GM21381 (cell line): ENCODE data around the gene ARID1B.

ENCODE experiments used
- ATAC-seq: cut with Tn5 transposase; IDR thresholded peaks from one replicate; pipeline ENCODE4 v1.9.1; 2021; ENCODE audit warnings: mild to moderate bottlenecking, moderate library complexity; ENCODE audit not compliant: unreplicated experiment

The ARID1B gene

DNA sequence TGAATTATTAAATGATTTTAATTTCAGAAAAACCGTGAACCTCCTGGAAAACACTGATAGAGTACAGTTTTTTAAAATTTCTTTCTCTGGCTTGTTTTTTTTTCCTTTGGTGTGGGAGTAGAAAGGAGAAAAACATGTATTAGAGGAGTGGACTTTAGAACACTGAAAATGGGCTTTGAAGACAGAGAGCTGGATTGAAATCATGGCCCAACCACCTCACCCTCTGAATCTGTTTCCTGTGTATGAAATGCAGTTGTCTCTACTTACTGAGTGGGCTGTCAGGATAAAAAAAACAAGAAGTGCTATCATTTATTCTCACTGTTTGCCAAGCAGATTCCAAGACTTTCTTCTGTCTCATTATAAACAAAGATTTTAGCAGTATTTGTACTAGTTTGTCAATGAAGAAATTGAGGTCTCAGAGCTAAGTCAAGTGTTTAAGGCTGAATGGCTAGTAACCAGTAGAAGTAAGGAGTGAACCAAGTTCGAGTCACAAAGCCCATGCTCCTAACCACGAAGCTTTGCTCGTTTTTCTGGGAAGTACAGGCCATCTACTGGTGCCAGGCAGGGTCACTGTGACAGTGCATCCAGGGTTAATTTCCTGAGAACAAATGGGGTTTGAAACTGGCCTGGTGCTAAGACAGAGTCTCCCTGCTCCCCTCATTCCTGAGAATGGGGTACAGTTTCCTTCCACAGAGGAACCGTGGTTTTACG, 289.8 kb downstream of the ARID1B start:
- no peak for ATAC-seq

DNA sequence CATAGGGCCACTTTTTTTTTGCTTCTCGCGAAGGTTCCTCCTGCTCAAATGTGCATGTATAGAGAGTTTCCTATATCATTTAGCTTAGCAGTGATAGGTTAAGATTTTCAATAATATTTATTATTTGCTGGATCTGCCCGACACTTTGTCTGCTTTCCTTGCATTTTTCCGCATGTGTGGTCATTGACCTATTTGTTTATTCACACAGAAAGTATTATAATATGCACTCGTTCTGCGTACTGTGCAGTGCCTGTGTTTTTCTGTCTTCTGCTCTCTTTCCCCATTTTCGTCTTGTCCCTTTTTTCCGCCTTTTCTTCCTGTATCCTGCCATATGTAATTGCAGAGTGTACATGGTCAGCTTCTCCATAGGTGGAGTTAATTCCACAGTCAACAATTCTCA, 290.3 kb downstream of the ARID1B start:
- ATAC-seq = no peak

DNA sequence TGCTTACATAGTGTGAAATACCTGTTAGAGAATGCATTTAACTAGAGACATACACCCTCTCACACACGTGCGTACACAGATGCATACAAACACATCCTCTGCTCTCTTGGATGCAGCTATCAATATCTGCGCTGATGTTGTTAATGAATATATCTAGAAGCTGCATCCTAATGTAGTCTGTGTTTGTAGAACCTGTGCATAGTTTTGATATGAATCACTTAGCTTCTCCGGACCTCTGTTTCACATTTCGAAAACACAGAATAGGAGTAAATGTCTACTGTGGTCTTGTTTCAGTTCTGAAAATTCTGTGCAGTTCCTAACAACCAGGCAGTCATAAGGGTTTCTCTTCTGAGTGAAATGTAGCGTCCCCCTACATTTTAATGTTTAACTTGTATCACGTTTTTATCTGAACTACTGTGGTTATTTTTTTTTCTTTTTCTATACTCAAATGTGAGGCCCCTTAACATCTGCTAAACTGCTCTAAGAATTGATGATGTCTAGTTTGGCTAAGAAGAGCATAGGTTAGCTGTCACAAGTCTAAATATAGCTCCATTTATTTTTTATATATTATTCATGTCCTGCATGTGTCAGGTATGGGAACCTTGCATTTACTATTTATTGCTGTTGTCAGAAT, 291.6 kb downstream of the ARID1B start:
- ATAC-seq = peak; percentile 95

DNA sequence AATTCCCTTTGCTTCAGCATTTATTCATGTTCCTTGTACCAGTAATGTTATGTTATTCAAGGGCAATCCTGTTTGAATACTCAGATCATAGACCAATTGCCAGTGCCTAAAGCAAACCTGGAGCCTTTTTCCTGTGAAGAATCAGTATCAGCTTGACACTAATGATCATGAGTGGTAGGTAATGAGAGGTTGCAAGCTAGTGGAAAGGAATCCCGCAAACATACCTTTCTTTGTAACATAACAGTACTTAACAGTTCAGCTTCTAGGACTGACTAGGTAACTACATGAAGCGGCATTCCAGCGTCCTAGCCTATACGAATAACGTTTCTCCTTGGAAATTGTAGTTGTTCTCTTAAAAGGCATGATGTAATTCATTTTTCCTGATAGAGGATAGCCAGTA, 292.4 kb downstream of the ARID1B start:
- ATAC-seq = no peak

GRCh38 chr6:157070403-157071107, 293.4 kb downstream of the ARID1B start:
- no peak for ATAC-seq

DNA sequence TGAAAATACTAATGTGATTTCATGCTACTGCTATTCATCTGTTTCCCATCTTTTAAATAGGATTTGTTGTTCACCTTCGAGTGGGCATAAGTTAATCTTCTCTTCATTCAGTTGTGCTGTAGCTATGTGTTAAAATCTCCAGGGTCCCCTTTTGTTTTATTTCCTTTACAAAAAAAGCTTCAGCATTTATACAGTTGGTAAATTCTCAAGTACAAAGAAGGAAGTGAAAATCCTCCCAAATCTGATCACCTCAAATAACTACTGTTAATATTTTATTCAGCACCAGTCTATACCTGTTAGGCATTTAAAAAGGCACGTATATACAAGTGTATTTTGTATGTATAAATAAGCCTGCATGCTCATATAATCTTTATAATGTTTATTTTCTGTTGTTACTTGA, 294.9 kb downstream of the ARID1B start:
- no peak for ATAC-seq

DNA sequence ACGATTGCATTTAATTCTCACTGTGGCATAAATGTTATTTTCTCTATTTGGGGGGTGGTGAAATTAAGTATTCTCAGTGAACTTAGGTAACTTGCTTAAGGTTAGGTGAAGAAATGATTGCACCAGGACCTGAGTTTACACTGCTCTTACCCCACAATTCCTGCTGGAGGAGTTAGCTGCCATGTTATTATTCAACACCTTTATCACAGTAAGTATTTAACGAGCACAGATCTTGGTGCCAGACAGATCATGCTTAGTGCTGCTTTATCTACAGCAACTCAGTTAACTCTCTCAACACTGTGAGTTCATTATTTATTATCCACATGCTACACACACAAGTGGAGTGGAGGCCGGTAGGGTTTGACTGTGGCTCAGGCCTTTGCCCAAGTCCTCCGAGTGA, 296.4 kb downstream of the ARID1B start:
- ATAC-seq = no peak

GRCh38 chr6:157074969-157075368, 297.8 kb downstream of the ARID1B start:
- ATAC-seq = no peak

DNA sequence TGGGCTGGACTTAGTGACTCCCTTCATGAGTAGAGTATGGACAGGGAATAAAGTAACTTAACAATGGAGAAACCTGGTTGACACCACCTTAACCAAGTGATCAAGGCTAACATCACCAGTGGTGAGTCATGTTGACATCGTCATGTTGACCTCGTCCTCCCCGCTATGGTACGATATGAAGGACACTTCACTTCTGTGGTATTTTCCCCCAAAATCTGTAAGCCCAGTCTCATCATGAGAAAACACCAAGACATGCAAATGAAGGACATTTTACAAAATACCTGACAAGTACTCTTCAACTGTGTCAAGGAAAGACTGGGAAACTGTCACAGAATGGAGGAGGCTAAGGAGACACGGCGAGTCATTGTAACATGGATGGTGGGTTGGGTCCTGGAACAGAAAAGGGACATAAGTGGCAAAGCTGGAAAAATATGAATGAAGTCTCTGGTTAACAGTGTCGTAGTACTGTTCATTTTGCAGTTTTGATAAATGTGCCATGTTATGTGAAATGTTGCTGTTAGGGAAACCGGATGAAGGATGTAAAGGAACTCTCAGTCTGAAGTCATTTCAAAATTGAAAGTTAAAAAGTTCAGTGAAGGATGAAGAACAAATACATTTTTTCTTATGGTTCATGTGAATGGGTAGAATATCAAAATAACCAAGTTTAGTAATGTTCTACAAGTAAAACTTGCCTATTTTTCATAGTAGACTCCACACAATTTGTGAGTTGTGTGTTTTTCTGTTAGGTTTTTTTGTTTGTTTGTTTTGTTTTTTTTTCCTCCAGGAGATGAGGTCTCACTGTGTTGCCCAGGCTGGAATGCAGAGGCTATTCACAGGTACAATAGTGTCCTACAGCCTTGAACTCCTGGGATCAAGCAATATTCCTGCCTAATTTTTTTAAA, 298.6 kb downstream of the ARID1B start:
- peak; percentile 82 for ATAC-seq

- ATAC-seq = no peak
These were observed 299.3 kb downstream of the ARID1B start for GRCh38 chr6:157076451-157076822.

DNA sequence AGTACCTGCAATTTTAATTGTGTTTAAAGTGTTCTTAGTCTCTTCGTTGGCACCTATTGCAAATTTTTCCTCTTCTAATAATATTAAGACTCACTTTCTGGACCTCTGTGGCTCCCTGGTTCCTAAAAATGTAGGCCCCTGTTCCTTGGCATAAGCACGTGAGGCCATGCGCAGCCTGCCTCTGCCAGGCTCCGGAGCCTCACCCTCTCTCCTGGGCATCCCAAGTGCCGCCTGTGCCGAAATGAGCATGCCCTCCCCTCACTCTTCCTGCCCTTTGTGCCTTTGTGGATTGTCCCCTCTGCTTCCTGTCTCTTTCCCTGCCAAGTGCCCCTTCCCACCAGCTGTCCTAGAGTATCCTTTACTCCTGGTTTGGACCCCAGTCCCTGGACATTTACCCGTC, 300.1 kb downstream of the ARID1B start:
- ATAC-seq = no peak

- no peak for ATAC-seq
These were observed 301.1 kb downstream of the ARID1B start for GRCh38 chr6:157078326-157078725.

DNA sequence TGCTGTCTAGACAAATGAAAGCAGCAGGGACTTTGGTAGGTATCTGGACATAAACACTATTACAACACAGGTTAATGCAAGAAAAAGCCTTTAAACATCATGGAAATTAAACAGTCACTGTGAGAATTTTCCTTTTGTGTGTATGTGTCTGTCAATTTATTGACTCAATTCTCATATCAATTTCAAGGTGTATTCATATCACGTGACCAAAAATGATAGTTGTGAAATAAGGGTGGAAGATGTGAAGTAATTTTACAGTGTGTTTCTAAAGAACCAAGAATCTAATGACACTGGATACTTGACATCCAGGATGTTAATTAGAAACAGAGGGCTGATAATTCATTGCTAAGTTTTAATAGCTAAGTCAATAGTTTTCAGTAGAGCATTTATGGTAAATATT, 302.1 kb downstream of the ARID1B start:
- no peak for ATAC-seq

DNA sequence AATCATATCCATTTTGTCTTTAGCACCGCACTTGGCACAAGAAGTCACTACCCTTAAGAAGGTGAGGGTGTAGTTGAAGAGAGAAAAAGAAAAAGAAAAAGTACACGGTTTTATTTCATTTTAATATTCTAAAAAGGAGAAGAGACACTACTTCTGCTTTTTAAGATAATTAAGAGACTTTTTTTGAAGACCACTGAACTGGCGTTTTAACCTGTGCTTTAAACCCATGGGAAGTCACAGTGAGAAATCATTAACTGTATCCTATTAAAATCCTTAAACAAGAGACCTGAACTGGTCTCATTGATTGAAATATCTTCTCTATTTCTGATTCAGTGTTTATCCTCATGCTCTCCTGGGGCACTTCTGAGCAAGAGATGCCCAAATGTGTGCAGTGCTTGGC, 302.6 kb downstream of the ARID1B start:
- no peak for ATAC-seq

DNA sequence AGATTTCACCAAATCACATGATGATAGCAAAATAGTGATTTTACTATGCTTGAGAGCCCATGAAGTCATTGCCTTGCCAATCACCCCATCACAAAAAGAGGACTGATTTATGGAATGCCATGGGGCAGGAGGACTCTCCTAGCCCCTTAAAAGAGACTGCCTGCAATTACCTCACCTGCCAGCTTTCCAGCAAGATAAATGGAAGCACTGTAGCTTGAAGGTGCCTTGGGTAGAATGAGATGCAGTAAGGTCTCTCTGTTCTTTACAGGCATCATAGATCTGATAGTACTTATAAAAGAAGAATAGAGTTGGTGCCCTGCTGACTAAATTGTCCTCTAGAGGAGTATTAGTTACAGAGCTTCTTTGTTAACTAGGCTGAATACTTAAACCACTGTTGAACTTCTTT, 303.8 kb downstream of the ARID1B start:
- no peak for ATAC-seq

- no peak for ATAC-seq
These were observed 306.2 kb downstream of the ARID1B start for GRCh38 chr6:157083343-157083742.

DNA sequence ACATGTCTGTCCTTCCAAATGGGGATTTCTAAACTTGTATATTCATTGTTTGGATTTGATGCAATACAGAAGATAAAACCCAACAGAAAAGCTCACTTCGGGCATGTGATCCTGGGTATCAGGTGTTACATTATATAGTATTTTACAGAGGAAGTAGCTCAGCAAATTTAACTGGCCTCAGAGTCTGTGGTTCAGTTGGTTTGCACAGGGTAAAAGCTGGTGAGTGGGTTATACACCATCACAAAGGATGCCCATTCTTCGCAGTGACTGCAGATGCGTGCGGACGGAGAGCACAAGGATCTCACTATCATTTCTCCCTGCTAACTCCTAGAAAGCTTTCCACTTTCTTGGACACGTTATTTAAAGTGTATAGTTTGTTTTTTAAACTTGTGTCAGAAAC, 309.5 kb downstream of the ARID1B start:
- no peak for ATAC-seq

DNA sequence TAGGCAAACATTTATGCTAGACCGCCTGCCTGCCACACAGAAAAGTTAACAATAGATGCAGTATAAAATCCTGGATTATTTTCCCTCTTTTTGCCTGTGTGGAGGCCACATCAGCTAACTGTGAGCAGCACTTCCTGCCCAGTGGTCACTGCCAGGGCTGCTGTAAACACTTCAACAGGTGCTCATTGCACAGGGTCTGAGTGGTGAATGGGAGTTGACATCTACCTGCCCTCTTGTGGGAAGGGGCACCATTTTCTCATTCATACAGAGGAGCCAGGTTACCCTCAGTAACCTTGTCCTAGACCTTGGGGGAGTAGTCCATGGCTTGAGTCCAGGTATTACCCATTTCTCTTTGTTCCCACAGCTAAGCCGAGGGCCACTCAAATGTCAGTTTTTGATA, 310.8 kb downstream of the ARID1B start:
- no peak for ATAC-seq

DNA sequence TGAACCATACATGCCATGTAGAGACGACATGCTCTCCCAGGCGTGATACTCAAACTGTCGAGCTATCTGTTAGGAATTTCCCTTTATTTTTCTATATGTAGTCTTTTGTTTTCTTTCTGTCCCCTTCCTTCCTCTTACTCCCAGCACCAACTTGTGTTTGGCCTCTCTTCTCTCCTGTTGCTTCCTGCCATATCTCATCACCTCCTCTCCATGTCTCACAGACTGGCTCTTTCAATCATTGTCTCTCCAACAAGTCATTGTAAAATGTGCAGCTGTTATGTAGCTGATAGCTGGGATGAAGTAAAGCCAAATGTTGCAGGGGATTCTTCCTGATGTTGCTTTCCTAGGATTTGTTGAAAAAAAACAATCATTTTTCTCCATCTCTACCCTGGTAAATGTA, 311.7 kb downstream of the ARID1B start:
- no peak for ATAC-seq

- no peak for ATAC-seq
These were observed 312.1 kb downstream of the ARID1B start for GRCh38 chr6:157089258-157089657.

DNA sequence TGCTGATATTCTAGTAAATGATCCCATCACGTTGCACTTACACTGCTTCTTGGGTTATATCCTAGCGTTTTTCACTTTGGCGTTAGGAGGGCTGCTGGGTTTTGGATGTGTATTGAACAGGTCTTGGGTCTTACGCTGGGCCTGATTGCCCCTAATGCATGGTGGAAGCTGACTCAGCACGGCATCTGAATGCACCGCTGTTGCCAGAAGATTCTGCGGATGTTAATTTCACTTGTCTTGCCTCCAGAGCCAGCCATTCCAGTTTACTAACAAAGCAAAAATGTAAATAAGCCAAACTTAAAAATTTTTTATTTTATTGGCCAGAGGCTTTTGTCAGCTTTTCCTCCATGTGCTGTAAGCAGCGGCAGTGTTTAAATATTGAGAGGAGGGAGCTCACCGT, 312.7 kb downstream of the ARID1B start:
- ATAC-seq = no peak
